GM12878 (cell line): ENCODE measurements around the gene NFILZ. TPM values are rescaled to one million over a fixed set of nuclear protein-coding genes. Genes with fewer than 3 reads are reported as not detected.

Experiments
- ATAC-seq: fragments of 200-7000 bp; cut with Tn5 transposase; 3 replicates; pipeline ENCODE4 v1.9.1; 2020; ENCODE audit warnings: mild to moderate bottlenecking, moderate library complexity
- BruUV-seq: library from RNA; stranded (reverse); fragments of 400-500 nt; replicated peaks from 2 replicates; lab custom pipeline; 2021; lab: Mats Ljungman, UMichigan
- CTCF ChIA-PET: fragments of 300-600 bp; sonication (Branson Sonifier 250); formaldehyde crosslinking; extraction: SDS; loops from one replicate; lab custom pipeline; 2021; ENCODE audit warnings: inconsistent platforms; lab: Yijun Ruan, JAX
- POLR2A ChIA-PET: fragments of 350-600 bp; formaldehyde crosslinking; extraction: SDS; loops from one replicate; lab custom pipeline; 2021; ENCODE audit warnings: inconsistent platforms; lab: Charles Lee
- RAD21 ChIA-PET: fragments of 300-600 bp; sonication (Branson Sonifier 250); formaldehyde crosslinking; loops from one replicate; lab custom pipeline; 2023; ENCODE audit warnings: antibody characterized with exemption; ENCODE audit not compliant: unreplicated experiment; lab: Charles Lee
- SMC1A ChIA-PET: fragments of 300-600 bp; sonication (Branson Sonifier 250); formaldehyde crosslinking; loops from one replicate; lab custom pipeline; 2023; ENCODE audit not compliant: unreplicated experiment, uncharacterized antibody; lab: Charles Lee
- DNase-seq: peaks from one replicate; pipeline ENCODE4 v3.0.0-alpha.2; 2011; ENCODE audit warnings: low read depth, low spot score
- FAIRE-seq: peaks from 3 replicates; lab custom pipeline; 2011; peaks lifted over from hg19 to GRCh38; lab: Jason Lieb, UNC
- H2AFZ ChIP-seq: 2 replicates; pipeline ENCODE4 v1.6.0; 2011; ENCODE audit warnings: low read depth, low read length, control low read depth; ENCODE audit not compliant: control insufficient read depth
- H3K27ac ChIP-seq: 2 replicates; pipeline ENCODE4 v1.5.1; 2011; ENCODE audit warnings: control low read depth; ENCODE audit not compliant: control insufficient read depth, insufficient read depth
- H3K27me3 ChIP-seq, 2 experiments: replicated peaks in 1 of 2; 2 replicates each; pipeline versions ENCODE4 v1.6.0 to v1.6.1; 2011; ENCODE audit warnings: low read length in 1 of 2; ENCODE audit not compliant: control insufficient read depth in 2 of 2, insufficient read depth in 2 of 2
- H3K36me3 ChIP-seq, 2 experiments: 2 replicates each; pipeline ENCODE4 v1.5.1; 2011; ENCODE audit warnings: low read length in 1 of 2; ENCODE audit not compliant: control insufficient read depth in 2 of 2, insufficient read depth in 2 of 2
- H3K4me1 ChIP-seq: 2 replicates; pipeline ENCODE4 v1.6.1; 2011; ENCODE audit warnings: mild to moderate bottlenecking, low read length, moderate library complexity, mixed read lengths; ENCODE audit not compliant: control insufficient read depth, insufficient read depth
- H3K4me2 ChIP-seq: 2 replicates; pipeline ENCODE4 v1.6.0; 2011; ENCODE audit warnings: control low read depth; ENCODE audit not compliant: control insufficient read depth, insufficient read depth
- H3K4me3 ChIP-seq: fragments of 200-600 bp; sonication (generic); 2 replicates; pipeline ENCODE4 v1.5.1; 2016
- H3K79me2 ChIP-seq: 2 replicates; pipeline ENCODE4 v1.6.0; 2011; ENCODE audit warnings: low read length; ENCODE audit not compliant: control insufficient read depth, insufficient read depth
- H3K9ac ChIP-seq: 2 replicates; pipeline ENCODE4 v1.8.0; 2011; ENCODE audit warnings: low read length, control low read depth, mixed read lengths; ENCODE audit not compliant: control insufficient read depth, insufficient read depth
- H3K9me3 ChIP-seq: replicated peaks from 3 replicates; pipeline ENCODE4 v1.5.1; 2011; ENCODE audit warnings: mild to moderate bottlenecking, low read length; ENCODE audit not compliant: control insufficient read depth, insufficient read depth
- H4K20me1 ChIP-seq: 2 replicates; pipeline ENCODE4 v1.6.0; 2011; ENCODE audit not compliant: control insufficient read depth, insufficient read depth
- HDGF ChIP-seq: fragments of 450-650 bp; IDR thresholded peaks from 2 replicates; pipeline ENCODE4 v1.6.1; 2016; ENCODE audit warnings: antibody characterized with exemption
- ZNF207 ChIP-seq: fragments of 450-650 bp; IDR thresholded peaks from 2 replicates; pipeline ENCODE4 v1.6.1; 2014; ENCODE audit warnings: antibody characterized with exemption, mild to moderate bottlenecking, borderline replicate concordance
- WGBS: methylation state at CpG from one replicate; pipeline ENCODE4 v1.1.6; 2016; ENCODE audit warnings: low lambda C conversion rate; ENCODE audit not compliant: insufficient replicate concordance, insufficient coverage; ENCODE audit errors: missing lambda C conversion rate; 5-methylcytosine and 5-hydroxymethylcytosine counted together
- in situ Hi-C: fragments of 300-500 bp; cut with MboI; formaldehyde crosslinking; loops from 9 replicates; pipeline ENCODE4 v1.14.3; 2018; ENCODE audit warnings: mixed read lengths
- intact Hi-C: fragments of 100-400 bp; cut with micrococcal nuclease; formaldehyde crosslinking; loops from one replicate; pipeline ENCODE4 v1.14.2; 2022; ENCODE audit not compliant: unreplicated experiment
- polyA plus RNA-seq, 11 experiments: library from polyadenylated mRNA; depleted of rRNA in 4 of 11; unstranded in 6 of 11; stranded (reverse) in 5 of 11; fragments of >200 nt; fragmentation: Nextera tagmentation in 4 of 11; fragmentation: Illumina TruSeq in 1 of 11; extraction: Ambion mirVana in 4 of 11; extraction: Trizol in 1 of 11; gene quantifications; 1 replicate in 1 of 11; 2 replicates in 10 of 11; pipeline versions ENCODE4 v1.2.1 to v1.2.3, GENCODE V29; 2011 to 2016; ENCODE audit warnings: inconsistent platforms in 2 of 11, missing spikeins in 2 of 11, low read depth in 1 of 11
- total RNA-seq, 4 experiments: library from RNA; depleted of rRNA in 3 of 4; stranded (reverse); fragments of >200 nt in 3 of 4; fragmentation: Illumina TruSeq in 1 of 4; extraction: Trizol in 1 of 4; gene quantifications; 2 replicates each; pipeline versions ENCODE4 v1.2.1 to v1.2.3, GENCODE V29; 2013 to 2021
- TF ChIP-seq, protein P1 (sequence below): IDR thresholded peaks from 2 replicates; pipeline ENCODE4 v1.6.1; 2012; ENCODE audit warnings: mild to moderate bottlenecking, low read depth, low read length

Gene NFILZ
- total and polyA plus RNA-seq, 10 of the 15 experiments (the other 5 are each of a cell fraction or from before 2014, with no cell fraction given) = not detected

DNA sequence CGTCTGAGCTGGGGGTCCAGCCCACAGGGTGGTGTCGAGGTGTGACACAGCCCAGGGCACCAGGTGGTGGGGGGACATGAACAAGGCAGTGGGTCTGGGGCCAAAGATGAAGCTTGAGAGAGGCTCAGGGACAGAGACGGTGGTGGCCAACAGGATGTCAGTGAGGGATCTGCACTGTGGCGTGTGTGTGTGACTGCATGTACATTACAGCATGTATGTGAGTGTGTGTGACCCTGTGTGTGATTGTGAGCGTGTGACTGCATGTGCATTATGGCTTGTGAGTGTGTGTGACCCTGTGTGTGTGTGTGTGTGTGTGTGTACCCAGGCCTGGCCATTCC, 21.5 kb upstream of the NFILZ start:
- Histone ChIP-seq H2AFZ (no peak overlapping the region), H3K4me3 (no peak overlapping the region), H3K27me3 (no peaks in the 10 kb centered on the region; a peak in 2 of 4 replicates), H3K4me1 (no peaks in the 10 kb centered on the region), H3K79me2 (no peaks in the 10 kb centered on the region), H3K4me2 (no peak overlapping the region), H3K36me3 (no peaks in the 10 kb centered on the region), H4K20me1 (no peaks in the 10 kb centered on the region), H3K9ac (no peak overlapping the region), H3K9me3 (no peaks in the 10 kb centered on the region; the same call in 2 of the 3 replicates), H3K27ac (no peak overlapping the region)
- TF ChIP-seq, protein P1, sequence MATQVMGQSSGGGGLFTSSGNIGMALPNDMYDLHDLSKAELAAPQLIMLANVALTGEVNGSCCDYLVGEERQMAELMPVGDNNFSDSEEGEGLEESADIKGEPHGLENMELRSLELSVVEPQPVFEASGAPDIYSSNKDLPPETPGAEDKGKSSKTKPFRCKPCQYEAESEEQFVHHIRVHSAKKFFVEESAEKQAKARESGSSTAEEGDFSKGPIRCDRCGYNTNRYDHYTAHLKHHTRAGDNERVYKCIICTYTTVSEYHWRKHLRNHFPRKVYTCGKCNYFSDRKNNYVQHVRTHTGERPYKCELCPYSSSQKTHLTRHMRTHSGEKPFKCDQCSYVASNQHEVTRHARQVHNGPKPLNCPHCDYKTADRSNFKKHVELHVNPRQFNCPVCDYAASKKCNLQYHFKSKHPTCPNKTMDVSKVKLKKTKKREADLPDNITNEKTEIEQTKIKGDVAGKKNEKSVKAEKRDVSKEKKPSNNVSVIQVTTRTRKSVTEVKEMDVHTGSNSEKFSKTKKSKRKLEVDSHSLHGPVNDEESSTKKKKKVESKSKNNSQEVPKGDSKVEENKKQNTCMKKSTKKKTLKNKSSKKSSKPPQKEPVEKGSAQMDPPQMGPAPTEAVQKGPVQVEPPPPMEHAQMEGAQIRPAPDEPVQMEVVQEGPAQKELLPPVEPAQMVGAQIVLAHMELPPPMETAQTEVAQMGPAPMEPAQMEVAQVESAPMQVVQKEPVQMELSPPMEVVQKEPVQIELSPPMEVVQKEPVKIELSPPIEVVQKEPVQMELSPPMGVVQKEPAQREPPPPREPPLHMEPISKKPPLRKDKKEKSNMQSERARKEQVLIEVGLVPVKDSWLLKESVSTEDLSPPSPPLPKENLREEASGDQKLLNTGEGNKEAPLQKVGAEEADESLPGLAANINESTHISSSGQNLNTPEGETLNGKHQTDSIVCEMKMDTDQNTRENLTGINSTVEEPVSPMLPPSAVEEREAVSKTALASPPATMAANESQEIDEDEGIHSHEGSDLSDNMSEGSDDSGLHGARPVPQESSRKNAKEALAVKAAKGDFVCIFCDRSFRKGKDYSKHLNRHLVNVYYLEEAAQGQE = no peak
- TF ChIP-seq ZNF207 (no peak), HDGF (0 out of 2 replicates have a peak, but pooled peaks have one; percentile 25)
- in situ Hi-C loops (no loop called here), intact Hi-C loops (no loop called here)
- FAIRE-seq (no peak), ATAC-seq (peak; percentile 40), DNase-seq (no peak)
- SMC1A ChIA-PET = no interaction called here
- CTCF ChIA-PET = no interaction called here
- POLR2A ChIA-PET = no interaction called here
- no TSS peak for BruUV-seq
- RAD21 ChIA-PET = no interaction called here
- 34% methylated on average over 4 of the region's 5 CpGs for WGBS
